Brain microvascular endothelial cell (primary cell): ENCODE data around the gene CAMTA1.
"Not testable (repeated sequence)": the region's sequence is repeated elsewhere in the genome, so short reads cannot be mapped to it uniquely, and the experiment has no call there.

Experiments used
- DNase-seq: peaks from one replicate; pipeline ENCODE4 v3.0.0-alpha.2; 2020
- H3K27ac ChIP-seq: fragments of 250-450 bp; sonication (Bioruptor Pico); 2 replicates; pipeline ENCODE4 v1.5.1; 2020; ENCODE audit warnings: mild to moderate bottlenecking, moderate library complexity
- H3K27me3 ChIP-seq: fragments of 250-450 bp; sonication (Bioruptor Pico); replicated peaks from 2 replicates; pipeline ENCODE4 v1.5.1; 2020; ENCODE audit warnings: mild to moderate bottlenecking
- H3K36me3 ChIP-seq: fragments of 250-450 bp; sonication (Bioruptor Pico); replicated peaks from 2 replicates; pipeline ENCODE4 v1.5.1; 2020; ENCODE audit warnings: mild to moderate bottlenecking
- H3K4me3 ChIP-seq: 2 replicates; pipeline ENCODE4 v1.5.1; 2011; ENCODE audit warnings: low read depth, mild to moderate bottlenecking, control low read depth, low read length, moderate library complexity
- in situ Hi-C: cut with HindIII; loops from 2 replicates; pipeline ENCODE4 v1.10.0; 2017; ENCODE audit warnings: low sequenced_read_pairs, low pct_ligation_motif_present
- TF ChIP-seq, protein P1 (sequence below): IDR thresholded peaks from 2 replicates; pipeline ENCODE4 v1.5.1; 2011; ENCODE audit warnings: low read depth, mild to moderate bottlenecking, moderate library complexity, low read length, control low read depth, inconsistent platforms; ENCODE audit errors: missing control alignments

The CAMTA1 gene

DNA sequence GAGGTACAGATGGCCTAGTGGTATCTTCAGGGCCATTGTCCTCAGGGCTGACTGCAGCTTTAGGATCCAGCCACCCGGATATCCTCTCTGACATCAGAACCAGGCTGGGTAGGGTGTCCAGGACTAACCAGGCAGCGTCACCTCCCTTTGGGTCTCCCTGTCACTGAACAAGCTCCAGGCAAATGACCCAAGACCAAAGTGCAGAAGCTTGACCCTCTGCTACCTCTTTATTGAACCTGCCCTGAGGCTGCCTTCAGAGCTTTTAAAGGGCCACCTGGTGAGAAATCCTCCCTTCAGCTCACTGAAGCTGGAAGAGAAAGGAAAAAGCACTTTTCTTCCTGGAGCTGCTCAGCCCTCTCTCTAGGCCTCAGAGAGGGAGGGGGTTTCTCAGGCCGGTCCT, 906.8 kb downstream of the CAMTA1 start:
- H3K4me3 ChIP-seq, result no peak overlapping the region

DNA sequence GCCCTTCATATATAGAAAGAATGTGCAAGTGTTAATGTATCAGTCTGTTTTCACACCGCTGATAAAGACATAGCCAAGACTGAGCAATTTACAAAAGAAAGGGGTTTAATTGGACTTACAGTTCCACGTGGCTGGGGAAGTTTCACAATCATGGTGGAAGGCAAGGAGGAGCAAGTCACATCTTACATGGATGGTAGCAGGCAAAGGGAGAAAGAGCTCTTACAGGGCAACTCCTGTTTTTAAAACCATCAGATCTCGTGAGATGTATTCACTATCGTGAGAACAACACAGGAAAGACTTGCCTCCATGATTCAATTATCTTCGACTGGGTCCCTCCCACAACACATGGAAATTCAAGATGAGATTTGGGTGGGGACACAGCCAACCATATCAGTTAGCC, 907.8 kb downstream of the CAMTA1 start:
- H3K27ac ChIP-seq, H3K27me3 ChIP-seq, H3K4me3 ChIP-seq, H3K36me3 ChIP-seq, in situ Hi-C loops, DNase-seq: not testable (repeated sequence)

More for the DNA sequence above, 906.8 kb downstream of the CAMTA1 start:
- H3K36me3 ChIP-seq, result no peaks in the 10 kb centered on the region
- H3K27me3 ChIP-seq, result no peaks in the 10 kb centered on the region
- DNase-seq, result no peak
- no peak overlapping the region for H3K27ac ChIP-seq
- TF ChIP-seq, protein P1, sequence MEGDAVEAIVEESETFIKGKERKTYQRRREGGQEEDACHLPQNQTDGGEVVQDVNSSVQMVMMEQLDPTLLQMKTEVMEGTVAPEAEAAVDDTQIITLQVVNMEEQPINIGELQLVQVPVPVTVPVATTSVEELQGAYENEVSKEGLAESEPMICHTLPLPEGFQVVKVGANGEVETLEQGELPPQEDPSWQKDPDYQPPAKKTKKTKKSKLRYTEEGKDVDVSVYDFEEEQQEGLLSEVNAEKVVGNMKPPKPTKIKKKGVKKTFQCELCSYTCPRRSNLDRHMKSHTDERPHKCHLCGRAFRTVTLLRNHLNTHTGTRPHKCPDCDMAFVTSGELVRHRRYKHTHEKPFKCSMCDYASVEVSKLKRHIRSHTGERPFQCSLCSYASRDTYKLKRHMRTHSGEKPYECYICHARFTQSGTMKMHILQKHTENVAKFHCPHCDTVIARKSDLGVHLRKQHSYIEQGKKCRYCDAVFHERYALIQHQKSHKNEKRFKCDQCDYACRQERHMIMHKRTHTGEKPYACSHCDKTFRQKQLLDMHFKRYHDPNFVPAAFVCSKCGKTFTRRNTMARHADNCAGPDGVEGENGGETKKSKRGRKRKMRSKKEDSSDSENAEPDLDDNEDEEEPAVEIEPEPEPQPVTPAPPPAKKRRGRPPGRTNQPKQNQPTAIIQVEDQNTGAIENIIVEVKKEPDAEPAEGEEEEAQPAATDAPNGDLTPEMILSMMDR, result no peak
- in situ Hi-C loops, result no loop called here

DNA sequence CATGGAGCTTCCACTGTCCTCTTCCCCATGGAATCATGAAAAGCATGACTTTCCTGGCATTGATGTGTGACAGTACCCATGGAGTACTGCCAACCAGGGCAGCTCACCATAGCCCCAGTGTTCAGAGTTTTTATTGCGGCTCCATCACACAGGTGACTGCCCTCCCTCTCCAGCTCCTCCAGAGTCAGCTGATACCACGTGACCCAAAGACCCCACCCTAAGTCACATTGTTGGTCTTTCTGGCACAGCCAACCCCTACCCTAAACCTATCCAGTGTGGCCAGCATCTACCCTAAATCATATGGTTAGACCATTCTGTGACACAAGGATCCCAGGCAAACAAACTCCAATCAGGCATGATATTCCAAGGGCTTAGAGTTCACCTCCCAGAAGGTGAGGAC, 908.4 kb downstream of the CAMTA1 start:
- no peak for DNase-seq
- Histone ChIP-seq H3K27me3 (no peaks in the 10 kb centered on the region), H3K4me3 (no peak overlapping the region), H3K36me3 (no peaks in the 10 kb centered on the region), H3K27ac (no peak overlapping the region)
- in situ Hi-C loops, result no loop called here
- TF ChIP-seq, protein P1, result no peak

DNA sequence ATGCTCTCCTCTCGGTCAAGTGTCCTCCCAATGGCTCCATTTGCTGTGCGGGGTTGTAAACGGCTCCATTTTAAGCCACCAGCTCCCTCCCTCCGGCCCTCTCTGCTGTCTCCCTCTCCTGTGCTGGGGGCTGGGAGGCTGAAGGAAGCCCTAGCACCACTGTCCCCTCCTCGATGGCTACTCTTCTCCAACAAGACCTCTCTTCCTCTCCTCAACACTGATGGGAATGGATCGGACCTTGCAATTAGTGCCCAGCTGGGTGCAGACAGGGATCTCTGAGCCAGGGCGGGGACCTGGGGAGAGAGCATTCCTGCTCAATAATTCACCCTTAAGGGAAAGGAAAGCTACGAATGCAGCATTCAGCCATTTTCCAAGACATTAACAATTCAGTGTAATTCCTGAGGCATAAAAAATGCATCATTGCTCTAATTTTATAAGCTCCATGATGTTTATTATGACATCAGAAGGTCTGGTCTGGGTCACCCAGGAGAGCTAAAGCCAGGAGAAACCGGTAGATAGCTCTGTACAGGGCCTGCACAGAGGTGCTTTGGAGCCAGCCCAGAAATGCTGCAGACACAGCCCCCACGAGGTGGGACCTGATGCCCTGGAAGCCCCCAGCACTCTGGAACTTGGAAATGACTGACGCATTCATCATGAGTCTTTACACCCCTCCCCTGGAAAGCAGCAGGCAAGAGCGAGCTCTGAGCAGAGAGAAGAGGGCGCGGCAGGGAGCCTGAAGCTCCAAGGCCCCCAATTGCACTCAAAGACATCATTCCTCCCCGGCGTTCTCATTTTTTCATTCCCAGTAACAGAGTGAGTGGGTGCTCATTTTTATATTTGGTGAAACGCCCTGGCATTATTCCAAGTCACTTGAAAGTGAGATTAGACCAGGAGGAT, 909.6 kb downstream of the CAMTA1 start:
- no peak overlapping the region for H3K27ac ChIP-seq
- H3K36me3 ChIP-seq, result no peaks in the 10 kb centered on the region
- TF ChIP-seq, protein P1, result no peak
- DNase-seq, result no peak
- no peaks in the 10 kb centered on the region for H3K27me3 ChIP-seq
- in situ Hi-C loops, result no loop called here
- no peak overlapping the region for H3K4me3 ChIP-seq

DNA sequence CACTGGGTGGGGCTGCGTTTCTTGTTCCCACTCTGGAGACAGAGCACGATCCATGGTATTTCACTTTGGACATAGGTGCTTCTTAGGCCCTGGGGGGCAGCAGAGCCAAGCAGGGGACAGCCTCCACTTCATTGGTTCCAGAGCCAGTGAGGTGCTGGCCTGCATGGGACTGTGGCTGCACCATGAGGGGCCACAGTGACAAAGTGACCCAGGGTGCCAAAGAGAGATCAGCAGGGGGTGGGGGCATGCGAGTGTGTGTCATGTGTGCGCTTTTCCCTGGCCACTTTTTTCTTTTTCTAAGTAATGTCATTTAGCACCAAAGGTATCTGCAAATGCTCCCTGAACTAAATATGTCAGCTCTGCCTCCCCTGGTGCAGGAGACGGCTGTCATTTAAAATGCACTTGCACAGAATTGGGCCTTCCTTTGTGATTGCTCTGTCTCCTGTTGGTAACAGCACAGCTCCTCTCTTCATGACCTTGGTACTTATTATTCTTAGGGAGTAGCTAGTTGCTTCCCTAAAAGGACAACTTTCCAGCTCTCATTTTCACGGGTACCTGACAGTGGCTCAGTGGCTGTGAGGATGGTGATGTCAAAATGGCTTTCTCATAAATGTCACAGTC, 910.4 kb downstream of the CAMTA1 start:
- H3K36me3 ChIP-seq, result no peaks in the 10 kb centered on the region
- DNase-seq, result no peak
- H3K27me3 ChIP-seq, result no peaks in the 10 kb centered on the region
- TF ChIP-seq, protein P1, result no peak
- no peak overlapping the region for H3K4me3 ChIP-seq
- in situ Hi-C loops, result no loop called here
- no peak overlapping the region for H3K27ac ChIP-seq

DNA sequence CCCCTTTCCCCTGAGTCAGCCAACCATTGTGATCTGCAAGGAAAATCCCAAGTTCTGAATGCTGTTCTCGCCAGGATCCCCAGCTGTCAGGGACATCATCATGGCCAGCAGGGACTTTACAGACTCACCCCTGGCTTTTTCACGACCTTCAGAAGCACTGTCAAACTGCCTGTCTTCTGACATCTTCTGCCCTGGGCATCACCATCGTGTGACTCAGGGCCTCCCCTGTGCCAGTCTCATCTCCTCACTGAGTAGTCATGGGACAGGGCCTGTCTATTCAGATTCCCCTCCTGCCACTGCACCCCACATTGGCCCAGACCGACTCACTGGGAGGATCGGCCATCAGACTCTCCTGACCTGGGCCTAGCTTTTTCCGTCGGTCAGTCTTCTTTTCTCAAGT, 913.4 kb downstream of the CAMTA1 start:
- no peak for DNase-seq
- TF ChIP-seq, protein P1, result no peak
- Histone ChIP-seq H3K4me3 (no peak overlapping the region), H3K36me3 (no peaks in the 10 kb centered on the region), H3K27ac (no peak overlapping the region), H3K27me3 (peaks cover 16% of the 10 kb centered on the region)
- in situ Hi-C loops, result no loop called here
